Upper lobe of left lung (tissue), 6 donors: Measurements from ENCODE around the gene PLPP1. TPM values are rescaled to one million over a fixed set of nuclear protein-coding genes. Genes with fewer than 3 reads are reported as not detected.

ENCODE experiments used
- ATAC-seq, 2 donors: fragments of 200-7000 bp; cut with Tn5 transposase; one replicate each; pipeline ENCODE4 v1.9.1; 2022; ENCODE audit warnings: mild to moderate bottlenecking in 2 of 2, moderate library complexity in 2 of 2; ENCODE audit not compliant: low FRiP score in 2 of 2
- DNase-seq, 2 donors: peaks; one replicate each; pipeline ENCODE4 v3.0.0-alpha.2; 2019 to 2020
- H3K27ac ChIP-seq, 4 donors: fragments of 200-600 bp; sonication (generic); one replicate each; pipeline ENCODE4 v1.5.1; 2016 to 2019
- H3K27me3 ChIP-seq, 4 donors: fragments of 200-600 bp; sonication (generic); one replicate each; pipeline ENCODE4 v1.5.1; 2017 to 2019
- H3K36me3 ChIP-seq, 4 donors: fragments of 200-600 bp; sonication (generic); one replicate each; pipeline ENCODE4 v1.5.1; 2016 to 2019
- H3K4me1 ChIP-seq, 4 donors: fragments of 200-600 bp; sonication (generic); one replicate each; pipeline ENCODE4 v1.5.1; 2018 to 2019
- H3K4me3 ChIP-seq, 4 donors: fragments of 200-600 bp; sonication (generic); one replicate each; pipeline ENCODE4 v1.5.1; 2017 to 2019; ENCODE audit warnings: mild to moderate bottlenecking in 2 of 4, moderate library complexity in 1 of 4
- H3K9me3 ChIP-seq, 4 donors: fragments of 200-600 bp; sonication (generic); one replicate each; pipeline ENCODE4 v1.5.1; 2018 to 2019
- EP300 ChIP-seq, 4 donors: sonication (generic); formaldehyde crosslinking; IDR thresholded peaks; one replicate each; pipeline ENCODE4 v1.5.1; 2017; ENCODE audit warnings: antibody characterized with exemption in 4 of 4, control low read depth in 2 of 4
- POLR2A ChIP-seq, 4 donors: fragments of 450-650 bp; IDR thresholded peaks; one replicate each; pipeline ENCODE4 v1.5.1; 2016 to 2017; ENCODE audit warnings: antibody characterized with exemption in 4 of 4, mild to moderate bottlenecking in 2 of 4
- POLR2AphosphoS5 ChIP-seq, 2 donors: sonication (generic); formaldehyde crosslinking; IDR thresholded peaks; one replicate each; pipeline ENCODE4 v1.5.1; 2017; ENCODE audit warnings: antibody characterized with exemption in 2 of 2
- WGBS, 2 donors: methylation state at CpG; one replicate each; pipeline ENCODE4 v1.1.5; 2017 to 2018; 5-methylcytosine and 5-hydroxymethylcytosine counted together
- total RNA-seq, 6 donors: library from RNA; depleted of rRNA in 4 of 6; stranded (reverse); fragments of >200 nt in 4 of 6; gene quantifications; one replicate each; pipeline versions ENCODE4 v1.1.0 to v1.2.1, GENCODE V29; 2016 to 2021
- TF ChIP-seq, protein P1 (sequence below), 6 experiments: fragments of 450-650 bp in 4 of 6; fragments of 200-600 bp in 2 of 6; sonication (generic) in 2 of 6; IDR thresholded peaks; one replicate each; pipeline ENCODE4 v1.5.1; 2016 to 2019; ENCODE audit warnings: antibody characterized with exemption in 6 of 6
- donor health status: DM: no; HTN: no; CAD: no; lungs with moderate emphysema.
- donor health status: DM: no; HTN: yes; CAD: no; lungs with severe emphysema.

Gene PLPP1
- total RNA-seq, 6 donors from 2014 or later, result 21.0 to 125 (median 65.6) TPM

DNA sequence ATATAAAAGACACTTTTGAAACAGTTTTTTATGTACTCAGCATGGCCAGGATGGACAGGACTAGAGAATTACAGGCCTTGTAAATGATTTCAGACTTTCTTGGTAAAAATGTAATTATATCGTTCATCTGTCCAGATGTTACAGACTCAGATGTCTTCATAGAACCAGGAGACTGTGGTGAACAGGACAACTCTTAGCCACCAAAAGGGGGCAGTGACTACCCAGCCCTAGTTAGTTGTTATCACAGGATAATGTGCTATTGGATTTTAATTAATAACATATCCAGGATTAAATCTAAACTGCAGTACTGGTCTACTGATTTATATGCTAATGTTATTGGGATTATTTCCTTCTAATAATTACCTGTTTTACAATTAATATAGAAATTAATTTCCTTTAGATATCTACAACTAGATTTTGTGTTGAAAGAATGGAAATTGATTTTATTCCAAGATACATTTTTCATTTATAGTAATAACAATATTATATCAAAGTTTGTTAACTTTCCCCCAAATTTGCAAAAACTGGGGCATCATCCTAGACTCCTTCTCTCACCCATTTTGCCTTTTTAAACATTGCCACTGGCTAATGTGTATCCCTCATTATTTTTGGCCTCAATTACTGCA lies 127.6 kb downstream of the PLPP1 start:
- Histone ChIP-seq H3K4me3 (no peak overlapping the region), H3K36me3 (peaks cover 5 to 63% (median 13%) of the 10 kb centered on the region in 4 donors), H3K27me3 (no peaks in the 10 kb centered on the region), H3K4me1 (peaks cover 0 to 3% (median 1%) of the 10 kb centered on the region in 4 donors), H3K27ac (no peak overlapping the region), H3K9me3 (no peaks in the 10 kb centered on the region)
- TF ChIP-seq EP300 (IDR thresholded peaks at IDR 0.05), result no peak
- TF ChIP-seq, protein P1, sequence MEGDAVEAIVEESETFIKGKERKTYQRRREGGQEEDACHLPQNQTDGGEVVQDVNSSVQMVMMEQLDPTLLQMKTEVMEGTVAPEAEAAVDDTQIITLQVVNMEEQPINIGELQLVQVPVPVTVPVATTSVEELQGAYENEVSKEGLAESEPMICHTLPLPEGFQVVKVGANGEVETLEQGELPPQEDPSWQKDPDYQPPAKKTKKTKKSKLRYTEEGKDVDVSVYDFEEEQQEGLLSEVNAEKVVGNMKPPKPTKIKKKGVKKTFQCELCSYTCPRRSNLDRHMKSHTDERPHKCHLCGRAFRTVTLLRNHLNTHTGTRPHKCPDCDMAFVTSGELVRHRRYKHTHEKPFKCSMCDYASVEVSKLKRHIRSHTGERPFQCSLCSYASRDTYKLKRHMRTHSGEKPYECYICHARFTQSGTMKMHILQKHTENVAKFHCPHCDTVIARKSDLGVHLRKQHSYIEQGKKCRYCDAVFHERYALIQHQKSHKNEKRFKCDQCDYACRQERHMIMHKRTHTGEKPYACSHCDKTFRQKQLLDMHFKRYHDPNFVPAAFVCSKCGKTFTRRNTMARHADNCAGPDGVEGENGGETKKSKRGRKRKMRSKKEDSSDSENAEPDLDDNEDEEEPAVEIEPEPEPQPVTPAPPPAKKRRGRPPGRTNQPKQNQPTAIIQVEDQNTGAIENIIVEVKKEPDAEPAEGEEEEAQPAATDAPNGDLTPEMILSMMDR (IDR thresholded peaks at IDR 0.05), result peak; percentile 26 to 58 (median 44)
- 54 to 70% methylated on average over 1 of the region's 1 CpG for WGBS, 2 donors
- ATAC-seq (peak in 1 of 2 donors; percentile 66), DNase-seq (no peak)

GRCh38 chr5:55406292-55406691 lies 128.5 kb downstream of the PLPP1 start:
- Histone ChIP-seq H3K9me3 (no peaks in the 10 kb centered on the region), H3K36me3 (peaks cover 3 to 63% (median 13%) of the 10 kb centered on the region in 4 donors), H3K4me3 (no peak overlapping the region), H3K27me3 (no peaks in the 10 kb centered on the region), H3K27ac (no peak overlapping the region), H3K4me1 (peaks cover 0 to 3% (median 1%) of the 10 kb centered on the region in 4 donors)
- no peak for DNase-seq
- 92 to 97% methylated on average over 2 of the region's 2 CpGs for WGBS, 2 donors
- TF ChIP-seq EP300 (IDR thresholded peaks at IDR 0.05) (no peak), POLR2A (IDR thresholded peaks at IDR 0.05) (no peak), POLR2AphosphoS5 (IDR thresholded peaks at IDR 0.05) (no peak)
- TF ChIP-seq, protein P1 (IDR thresholded peaks at IDR 0.05), result no peak
- peak in 1 of 2 donors; percentile 40 for ATAC-seq

DNA sequence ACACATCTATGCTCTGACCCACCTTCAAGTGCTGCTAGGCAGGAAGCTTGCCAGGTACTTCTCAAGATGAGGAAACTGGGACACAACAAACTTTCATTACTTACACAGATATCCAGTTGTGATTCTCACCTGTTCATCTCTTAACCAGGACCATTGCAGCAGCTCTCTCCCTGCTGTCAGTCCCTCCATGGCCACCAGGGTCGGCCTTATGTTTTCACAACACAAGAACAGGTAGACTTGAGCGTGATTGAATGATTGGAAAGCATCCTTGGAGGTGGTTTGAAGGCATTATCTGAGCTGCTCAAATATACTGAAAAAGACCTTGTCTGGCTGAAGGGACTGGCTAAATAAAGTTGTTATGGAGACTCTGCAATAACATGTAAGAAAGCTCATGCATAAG lies 132.6 kb downstream of the PLPP1 start:
- 43 to 65% methylated on average over 2 of the region's 2 CpGs for WGBS, 2 donors
- DNase-seq (no peak), ATAC-seq (no peak)
- Histone ChIP-seq H3K27me3 (no peaks in the 10 kb centered on the region), H3K4me1 (peaks cover 0 to 2% (median 0%) of the 10 kb centered on the region in 4 donors), H3K9me3 (no peaks in the 10 kb centered on the region), H3K36me3 (peaks cover 10 to 83% (median 20%) of the 10 kb centered on the region in 4 donors), H3K27ac (no peak overlapping the region), H3K4me3 (no peak overlapping the region)
- no peak for TF ChIP-seq EP300 (IDR thresholded peaks at IDR 0.05)
- TF ChIP-seq, protein P1 (IDR thresholded peaks at IDR 0.05), result peak in 1 of 6 experiments; percentile 16

DNA sequence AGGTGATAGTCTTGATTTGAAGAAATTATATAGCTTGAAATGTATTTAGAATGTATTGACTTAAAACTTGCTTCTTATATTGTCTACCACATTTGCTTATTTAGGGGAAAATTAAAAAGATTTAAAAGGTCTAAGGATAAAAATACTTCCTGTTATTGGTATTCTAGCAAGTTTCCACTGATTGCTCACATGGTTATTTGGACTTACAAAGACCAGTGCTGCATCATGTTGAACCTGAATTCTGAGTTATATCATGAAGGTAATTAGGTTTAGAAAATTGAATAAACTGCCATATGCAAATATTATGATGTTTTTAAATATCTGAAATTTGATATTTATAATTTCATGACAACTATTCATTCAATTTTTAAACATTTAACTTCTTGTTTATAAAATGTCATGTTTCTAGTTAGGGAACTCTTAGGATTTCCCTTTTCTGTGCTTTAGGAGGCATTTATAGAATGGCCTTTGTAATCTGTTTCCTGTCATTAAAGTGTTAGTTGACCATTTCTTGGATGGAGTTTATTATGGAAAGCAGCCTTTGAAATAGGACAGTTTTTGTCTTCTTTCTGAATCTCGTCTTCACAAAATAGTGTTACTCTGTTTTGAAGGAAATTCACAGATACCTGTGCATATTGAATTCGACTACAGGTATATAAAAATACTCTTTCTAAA lies 141.1 kb downstream of the PLPP1 start:
- ATAC-seq (no peak), DNase-seq (no peak)
- peaks cover 0 to 26% (median 8%) of the 10 kb centered on the region in 4 donors for H3K36me3 ChIP-seq
- H3K9me3 ChIP-seq, result peaks cover 0 to 6% (median 0%) of the 10 kb centered on the region in 4 donors
- TF ChIP-seq POLR2AphosphoS5 (IDR thresholded peaks at IDR 0.05), result no peak
- TF ChIP-seq, protein P1 (IDR thresholded peaks at IDR 0.05), result no peak
- no peak for TF ChIP-seq EP300 (IDR thresholded peaks at IDR 0.05)
- TF ChIP-seq POLR2A (IDR thresholded peaks at IDR 0.05), result no peak
- 22 to 33% methylated on average over 2 of the region's 2 CpGs for WGBS, 2 donors
- no peaks in the 10 kb centered on the region for H3K27me3 ChIP-seq
- no peak overlapping the region for H3K4me3 ChIP-seq
- no peak overlapping the region for H3K27ac ChIP-seq
- H3K4me1 ChIP-seq, result no peaks in the 10 kb centered on the region
